ENCODE measurements around the gene TSFM. TPM values are rescaled to one million over a fixed set of nuclear protein-coding genes. Genes with fewer than 3 reads are reported as not detected.
"Not testable (repeated sequence)": the region's sequence is repeated elsewhere in the genome, so short reads cannot be mapped to it uniquely, and the experiment has no call there.

Gene TSFM
- total and polyA plus RNA-seq, 7 donors, result 8.0 to 49.3 (median 29.6) TPM

DNA sequence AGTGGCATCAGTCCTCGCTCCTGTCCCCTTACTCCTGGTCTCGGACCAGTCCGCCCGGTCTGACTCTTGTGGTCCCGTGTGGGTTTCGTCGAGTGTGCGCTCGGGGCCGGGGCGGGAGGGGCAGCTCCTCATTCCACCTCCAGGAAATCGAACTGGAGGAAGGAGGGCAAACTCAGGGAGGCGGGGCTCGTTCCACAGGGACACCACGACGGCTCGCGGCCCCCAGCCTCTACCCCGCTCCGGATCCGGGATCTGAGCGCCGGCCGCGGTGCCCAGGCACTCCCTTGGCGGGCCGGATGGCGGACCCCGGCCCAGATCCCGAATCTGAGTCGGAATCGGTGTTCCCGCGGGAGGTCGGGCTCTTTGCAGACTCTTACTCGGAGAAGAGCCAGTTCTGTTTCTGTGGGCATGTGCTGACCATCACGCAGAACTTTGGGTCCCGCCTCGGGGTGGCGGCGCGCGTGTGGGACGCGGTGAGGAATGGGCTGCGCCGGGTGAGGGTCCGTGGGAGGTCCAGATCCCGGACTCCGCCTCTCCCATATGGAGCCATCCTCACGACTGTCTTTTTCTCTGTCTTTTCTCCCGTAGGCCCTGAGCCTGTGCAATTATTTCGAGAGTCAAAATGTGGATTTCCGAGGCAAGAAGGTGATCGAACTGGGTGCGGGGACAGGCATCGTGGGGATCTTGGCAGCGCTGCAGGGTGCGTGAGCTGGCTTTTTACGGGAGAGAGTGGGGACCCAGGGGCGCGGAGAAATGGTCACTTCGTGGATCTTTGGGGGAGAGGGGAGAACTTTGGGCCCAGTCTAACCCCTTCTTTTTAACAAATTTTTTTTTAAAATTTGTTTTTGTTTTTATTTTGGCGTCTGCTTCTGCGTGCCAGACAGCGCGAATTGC, 9.9 kb upstream of the TSFM start, which contains the start of gene EEF1AKMT3:
Gene EEF1AKMT3, plus strand, starts transcription at position 186 of the 894 bp plus-strand sequence. Its CDS starts 111 bp downstream, at position 297.
- peak; percentile 83 for DNase-seq
- H3K36me3 ChIP-seq, result peaks cover 0 to 29% (median 0%) of the 10 kb centered on the region in 4 donors
- intact Hi-C loops (cut with DNase I), result no loop called here

DNA sequence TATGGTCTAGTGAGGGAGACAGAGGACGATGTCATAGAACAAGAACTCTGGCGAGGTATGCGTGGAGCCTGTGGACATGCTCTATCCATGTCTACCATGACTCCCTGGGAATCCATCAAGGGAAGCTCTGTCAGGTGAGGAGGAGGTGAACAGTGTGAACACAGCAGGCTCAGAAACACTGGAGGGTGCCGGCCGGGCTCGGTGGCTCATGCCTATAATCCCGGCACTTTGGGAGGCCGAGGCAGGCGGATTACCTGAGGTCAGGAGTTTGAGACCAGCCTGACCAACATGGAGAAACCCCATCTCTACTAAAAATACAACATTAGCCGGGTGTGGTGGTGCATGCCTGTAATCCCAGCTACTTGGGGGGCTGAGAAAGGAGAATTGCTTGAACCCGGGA, 8.0 kb upstream of the TSFM start:
- DNase-seq; H3K9me3 ChIP-seq; H3K27me3 ChIP-seq; H3K4me3 ChIP-seq; H3K27ac ChIP-seq; intact Hi-C loops (cut with DNase I): not testable (repeated sequence)
- Histone ChIP-seq H3K4me1 (peaks cover 0 to 20% (median 17%) of the 10 kb centered on the region in 4 donors), H3K36me3 (peaks cover 0 to 22% (median 0%) of the 10 kb centered on the region in 4 donors)
- 91 to 95% methylated on average over 11 of the region's 11 CpGs for WGBS, 2 donors

More for the DNA sequence above, 9.9 kb upstream of the TSFM start, which contains the start of gene EEF1AKMT3:
- Histone ChIP-seq H3K4me1 (peaks cover 0 to 20% (median 17%) of the 10 kb centered on the region in 4 donors), H3K27ac (peak within 1 kb of the TSS; percentile 91 to 96 (median 93)), H3K27me3 (no peaks in the 10 kb centered on the region), H3K9me3 (no peaks in the 10 kb centered on the region), H3K4me3 (peak within 1 kb of the TSS; percentile 66 to 80 (median 70))
- TF ChIP-seq EP300 (IDR thresholded peaks at IDR 0.05) (no peak), POLR2A (IDR thresholded peaks at IDR 0.05) (no peak)
- 1 to 3% methylated on average over 67 of the region's 67 CpGs for WGBS, 2 donors

DNA sequence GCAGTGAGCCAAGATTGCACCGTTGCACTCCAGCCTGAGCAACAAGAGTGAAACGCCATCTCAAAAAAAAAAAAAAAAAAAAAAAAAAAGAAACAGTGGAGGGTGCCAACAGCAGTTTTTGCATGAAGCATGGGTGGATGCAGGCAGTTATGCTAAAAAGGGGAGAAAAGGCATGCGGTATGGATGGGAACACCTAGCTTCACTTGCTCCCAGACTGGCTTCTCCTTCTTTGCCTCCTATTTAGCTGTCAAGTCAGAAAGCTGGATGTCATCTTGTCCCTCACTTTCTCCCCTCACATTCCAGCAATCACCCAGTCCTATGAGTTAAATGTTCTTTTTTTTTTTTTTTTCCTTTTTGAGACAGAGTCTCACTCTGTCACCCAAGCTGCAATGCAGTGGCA, 7.5 kb upstream of the TSFM start:
- DNase-seq, result no peak
- no peaks in the 10 kb centered on the region for H3K27me3 ChIP-seq
- intact Hi-C loops (cut with DNase I), result no loop called here
- no peak overlapping the region for H3K4me3 ChIP-seq
- H3K36me3 ChIP-seq, result peaks cover 0 to 18% (median 0%) of the 10 kb centered on the region in 4 donors
- no peaks in the 10 kb centered on the region for H3K9me3 ChIP-seq
- TF ChIP-seq POLR2A (IDR thresholded peaks at IDR 0.05), result no peak
- no peak for TF ChIP-seq EP300 (IDR thresholded peaks at IDR 0.05)
- no peak overlapping the region for H3K27ac ChIP-seq
- 93 to 94% methylated on average over 3 of the region's 3 CpGs for WGBS, 2 donors
- peaks cover 0 to 20% (median 17%) of the 10 kb centered on the region in 4 donors for H3K4me1 ChIP-seq

DNA sequence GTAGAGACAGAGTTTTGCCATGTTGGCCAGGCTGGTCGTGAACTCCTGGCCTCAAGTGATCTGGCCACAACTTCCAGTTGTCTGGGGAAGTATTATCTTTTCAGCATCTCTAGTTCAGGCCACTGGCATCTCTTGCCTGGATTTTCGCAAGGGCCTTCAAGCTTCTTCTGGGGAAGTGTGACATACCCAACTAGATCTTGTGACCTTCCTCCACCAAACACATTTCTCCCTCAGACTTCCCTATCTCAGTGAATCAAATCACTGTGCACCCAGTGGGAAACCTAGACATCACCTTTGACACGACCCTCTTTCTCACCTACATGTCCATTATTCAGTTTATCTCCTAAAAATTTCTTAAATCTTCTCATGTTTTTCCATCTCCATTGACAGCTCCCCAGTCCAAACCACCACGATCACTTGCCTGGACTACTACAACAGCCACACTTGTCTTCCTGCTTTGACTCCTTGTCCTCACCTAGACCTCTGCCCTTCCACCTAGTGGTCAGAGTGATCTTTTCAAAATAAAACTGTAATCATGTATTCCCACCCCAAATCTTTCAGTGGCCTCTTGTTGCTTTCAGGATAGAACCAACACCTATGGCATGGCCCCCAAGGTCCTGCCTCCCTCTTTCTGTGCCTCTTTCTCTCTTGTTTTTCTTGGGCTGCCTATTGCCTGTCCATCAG, 6.9 kb upstream of the TSFM start:
- H3K4me1 ChIP-seq, result peaks cover 0 to 20% (median 17%) of the 10 kb centered on the region in 4 donors
- no peaks in the 10 kb centered on the region for H3K9me3 ChIP-seq
- WGBS, 2 donors, result 83 to 87% methylated on average over 4 of the region's 4 CpGs
- intact Hi-C loops (cut with DNase I), result no loop called here
- no peaks in the 10 kb centered on the region for H3K27me3 ChIP-seq
- TF ChIP-seq POLR2AphosphoS5 (IDR thresholded peaks at IDR 0.05), result no peak
- H3K4me3 ChIP-seq, result no peak overlapping the region
- peaks cover 0 to 12% (median 0%) of the 10 kb centered on the region in 4 donors for H3K36me3 ChIP-seq
- H3K27ac ChIP-seq, result no peak overlapping the region
- DNase-seq, result no peak

DNA sequence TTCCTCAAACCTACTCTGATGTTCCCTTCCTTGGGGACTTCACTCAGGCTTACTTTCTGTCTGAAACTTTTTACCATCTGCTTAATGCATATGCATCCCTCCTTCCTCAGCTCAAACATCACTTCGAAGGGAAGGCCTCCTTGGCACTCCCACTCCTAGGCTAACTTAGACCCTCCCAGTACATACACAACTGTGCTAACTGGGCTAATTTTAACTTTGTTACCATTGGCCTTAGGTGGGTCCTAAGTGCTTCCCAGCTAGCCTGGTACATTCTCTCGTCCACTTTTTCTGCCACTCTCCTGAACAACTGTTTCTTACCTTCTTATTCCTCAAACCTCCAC, 6.4 kb upstream of the TSFM start:
- Histone ChIP-seq H3K9me3 (no peaks in the 10 kb centered on the region), H3K36me3 (peaks cover 0 to 12% (median 0%) of the 10 kb centered on the region in 4 donors), H3K27ac (no peak overlapping the region), H3K27me3 (no peaks in the 10 kb centered on the region), H3K4me3 (no peak overlapping the region), H3K4me1 (peaks cover 0 to 15% (median 13%) of the 10 kb centered on the region in 4 donors)
- no peak for DNase-seq
- TF ChIP-seq, protein P1, sequence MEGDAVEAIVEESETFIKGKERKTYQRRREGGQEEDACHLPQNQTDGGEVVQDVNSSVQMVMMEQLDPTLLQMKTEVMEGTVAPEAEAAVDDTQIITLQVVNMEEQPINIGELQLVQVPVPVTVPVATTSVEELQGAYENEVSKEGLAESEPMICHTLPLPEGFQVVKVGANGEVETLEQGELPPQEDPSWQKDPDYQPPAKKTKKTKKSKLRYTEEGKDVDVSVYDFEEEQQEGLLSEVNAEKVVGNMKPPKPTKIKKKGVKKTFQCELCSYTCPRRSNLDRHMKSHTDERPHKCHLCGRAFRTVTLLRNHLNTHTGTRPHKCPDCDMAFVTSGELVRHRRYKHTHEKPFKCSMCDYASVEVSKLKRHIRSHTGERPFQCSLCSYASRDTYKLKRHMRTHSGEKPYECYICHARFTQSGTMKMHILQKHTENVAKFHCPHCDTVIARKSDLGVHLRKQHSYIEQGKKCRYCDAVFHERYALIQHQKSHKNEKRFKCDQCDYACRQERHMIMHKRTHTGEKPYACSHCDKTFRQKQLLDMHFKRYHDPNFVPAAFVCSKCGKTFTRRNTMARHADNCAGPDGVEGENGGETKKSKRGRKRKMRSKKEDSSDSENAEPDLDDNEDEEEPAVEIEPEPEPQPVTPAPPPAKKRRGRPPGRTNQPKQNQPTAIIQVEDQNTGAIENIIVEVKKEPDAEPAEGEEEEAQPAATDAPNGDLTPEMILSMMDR (IDR thresholded peaks at IDR 0.05), result no peak
- TF ChIP-seq POLR2AphosphoS5 (IDR thresholded peaks at IDR 0.05), result no peak
- TF ChIP-seq POLR2A (IDR thresholded peaks at IDR 0.05), result no peak
- TF ChIP-seq EP300 (IDR thresholded peaks at IDR 0.05), result no peak
- intact Hi-C loops (cut with DNase I), result no loop called here
- 89 to 94% methylated on average over 2 of the region's 2 CpGs for WGBS, 2 donors

DNA sequence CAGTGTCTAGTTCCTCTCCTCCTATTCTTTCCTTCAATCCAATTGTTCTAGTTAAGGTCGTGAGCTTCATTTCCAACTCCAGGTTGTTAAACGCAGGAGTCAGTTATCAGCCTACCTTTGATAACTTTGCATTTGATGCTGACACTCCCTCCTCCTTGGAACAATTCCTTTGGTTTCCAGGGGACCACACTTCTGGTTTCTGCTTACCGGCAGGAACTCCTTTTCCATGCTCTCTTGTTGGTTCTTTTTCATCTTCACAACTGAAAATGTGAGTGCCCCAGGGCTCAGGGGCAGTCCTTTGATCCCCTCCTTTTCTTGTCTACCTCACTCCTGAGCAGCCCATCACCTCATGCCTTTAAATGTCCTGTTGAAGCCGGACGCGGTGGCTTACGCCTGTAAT, 5.2 kb upstream of the TSFM start:
- TF ChIP-seq POLR2A (IDR thresholded peaks at IDR 0.05) (no peak), EP300 (IDR thresholded peaks at IDR 0.05) (no peak), POLR2AphosphoS5 (IDR thresholded peaks at IDR 0.05) (no peak)
- TF ChIP-seq, protein P1 (IDR thresholded peaks at IDR 0.05), result no peak
- Histone ChIP-seq H3K4me1 (peaks cover 0 to 14% (median 10%) of the 10 kb centered on the region in 4 donors), H3K4me3 (no peak overlapping the region), H3K9me3 (no peaks in the 10 kb centered on the region), H3K27ac (no peak overlapping the region), H3K27me3 (no peaks in the 10 kb centered on the region), H3K36me3 (peaks cover 0 to 12% (median 0%) of the 10 kb centered on the region in 4 donors)
- 93 to 94% methylated on average over 7 of the region's 7 CpGs for WGBS, 2 donors
- intact Hi-C loops (cut with DNase I), result no loop called here
- DNase-seq, result no peak

Measured in sigmoid colon (tissue), 7 donors.